Left cardiac atrium (tissue), 4 donors: Measurements from ENCODE around the gene ZPR1. TPM values are rescaled to one million over a fixed set of nuclear protein-coding genes. Genes with fewer than 3 reads are reported as not detected.
"Not testable (repeated sequence)": the region's sequence is repeated elsewhere in the genome, so short reads cannot be mapped to it uniquely, and the experiment has no call there.

Experiments
- ATAC-seq, 2 donors: fragments of 200-7000 bp; cut with Tn5 transposase; one replicate each; pipeline ENCODE4 v1.9.1; 2020; ENCODE audit warnings: mild to moderate bottlenecking in 2 of 2, moderate library complexity in 2 of 2
- DNase-seq: peaks from one replicate; pipeline ENCODE4 v3.0.0-alpha.2; 2020
- intact Hi-C, 2 donors: fragments of 100-400 bp; cut with DNase I; formaldehyde crosslinking; loops; one replicate each; pipeline versions ENCODE4 v1.14.1 to v1.15.1; 2022 to 2023
- total RNA-seq, 2 donors: library from RNA; stranded (reverse); fragmentation: NEBNext Ultra II Directional; extraction: Animal tissue kit (Norgen Biotek cat#: 25700); gene quantifications; one replicate each; pipeline ENCODE4 v1.2.1, GENCODE V29; 2021
- donor health status: DM: no; HTN: yes; CAD: no.
- donor health status: DM: no; HTN: yes; CAD: no; lungs with severe emphysema.
- donor health status: DM: yes; HTN: yes; CAD: no.
- donor health status: Dilated cardiomyopathy.

ZPR1 gene
- total RNA-seq, 2 donors from 2014 or later, result 23.0 to 33.9 TPM

- intact Hi-C loops, result no loop called here
- ATAC-seq, result no peak
- DNase-seq, result no peak
Observed at GRCh38 chr11:116826751-116827431, 39.1 kb upstream of the ZPR1 start.

- intact Hi-C loops, result no loop called here
- ATAC-seq (no peak), DNase-seq (no peak)
Observed at GRCh38 chr11:116825854-116826750, 38.3 kb upstream of the ZPR1 start.

DNA sequence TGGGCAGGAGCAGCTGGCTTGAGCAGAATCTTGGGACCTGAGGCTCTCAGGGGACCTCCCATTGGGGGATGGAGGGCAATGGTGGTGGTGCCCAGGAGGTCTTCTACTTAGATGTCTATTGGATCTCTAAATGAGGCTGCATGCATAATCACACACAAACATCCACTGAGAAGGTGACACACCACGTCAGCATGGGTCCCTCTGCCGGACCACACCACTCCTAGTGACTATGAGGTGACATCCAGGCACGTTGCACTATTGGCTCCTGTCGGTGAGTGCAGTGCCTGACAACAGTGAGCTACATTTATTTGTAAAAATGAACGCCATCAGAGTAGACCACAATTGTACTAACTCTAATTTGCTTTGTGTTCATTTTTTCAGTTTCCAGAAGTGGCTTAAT, 37.6 kb upstream of the ZPR1 start:
- no peak for DNase-seq
- intact Hi-C loops, result no loop called here
- no peak for ATAC-seq

DNA sequence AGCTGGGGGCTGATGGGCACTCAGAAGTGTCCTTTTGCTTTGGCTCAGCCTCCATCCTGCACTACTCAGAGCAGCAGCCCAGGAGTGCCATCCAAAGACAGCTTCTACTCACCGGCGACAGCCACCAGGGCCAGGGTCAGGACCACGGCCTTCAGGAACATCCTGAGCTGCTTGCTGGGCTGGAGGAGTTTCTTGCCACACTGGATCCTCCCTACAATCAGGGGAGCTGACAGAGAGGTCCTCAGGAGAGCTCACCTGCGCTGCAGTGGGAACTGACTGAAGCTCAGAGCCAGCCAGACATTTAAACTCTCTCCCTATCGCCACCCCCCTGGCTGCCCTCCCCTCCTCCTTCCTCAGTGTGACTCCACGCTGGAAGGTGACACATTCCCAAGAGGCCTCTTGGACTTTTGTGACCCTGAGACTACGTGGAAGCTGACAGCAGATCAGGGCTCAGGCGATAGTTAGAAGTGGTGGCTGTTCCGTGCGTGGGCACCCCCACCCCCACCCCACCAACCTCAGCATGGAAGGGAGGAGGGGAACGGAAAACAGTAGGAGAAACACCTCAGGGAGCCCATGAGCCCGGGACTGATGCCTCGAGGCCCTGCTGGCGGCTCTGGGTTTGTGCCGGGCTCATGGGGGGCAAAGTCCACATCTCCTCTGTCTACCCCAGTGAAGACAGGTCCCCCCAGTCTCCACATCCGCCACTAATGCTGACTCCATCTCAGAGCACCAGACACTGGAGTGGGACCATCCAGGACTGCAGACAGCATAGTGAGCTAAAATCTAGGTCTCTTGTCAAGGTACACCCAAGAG, 35.4 kb upstream of the ZPR1 start, which contains the start of gene APOA4:
Gene APOA4 (minus strand): TSS at position 274 of the 813 bp plus-strand sequence. CDS start 113 bp downstream, at position 161.
- intact Hi-C loops, result no loop called here
- no peak for DNase-seq
- peak in 1 of 2 donors; percentile 30 for ATAC-seq

- DNase-seq (no peak), ATAC-seq (peak in 1 of 2 donors; percentile 12)
- intact Hi-C loops, result no loop called here
Observed at GRCh38 chr11:116822575-116822974, 34.8 kb upstream of the ZPR1 start.

DNA sequence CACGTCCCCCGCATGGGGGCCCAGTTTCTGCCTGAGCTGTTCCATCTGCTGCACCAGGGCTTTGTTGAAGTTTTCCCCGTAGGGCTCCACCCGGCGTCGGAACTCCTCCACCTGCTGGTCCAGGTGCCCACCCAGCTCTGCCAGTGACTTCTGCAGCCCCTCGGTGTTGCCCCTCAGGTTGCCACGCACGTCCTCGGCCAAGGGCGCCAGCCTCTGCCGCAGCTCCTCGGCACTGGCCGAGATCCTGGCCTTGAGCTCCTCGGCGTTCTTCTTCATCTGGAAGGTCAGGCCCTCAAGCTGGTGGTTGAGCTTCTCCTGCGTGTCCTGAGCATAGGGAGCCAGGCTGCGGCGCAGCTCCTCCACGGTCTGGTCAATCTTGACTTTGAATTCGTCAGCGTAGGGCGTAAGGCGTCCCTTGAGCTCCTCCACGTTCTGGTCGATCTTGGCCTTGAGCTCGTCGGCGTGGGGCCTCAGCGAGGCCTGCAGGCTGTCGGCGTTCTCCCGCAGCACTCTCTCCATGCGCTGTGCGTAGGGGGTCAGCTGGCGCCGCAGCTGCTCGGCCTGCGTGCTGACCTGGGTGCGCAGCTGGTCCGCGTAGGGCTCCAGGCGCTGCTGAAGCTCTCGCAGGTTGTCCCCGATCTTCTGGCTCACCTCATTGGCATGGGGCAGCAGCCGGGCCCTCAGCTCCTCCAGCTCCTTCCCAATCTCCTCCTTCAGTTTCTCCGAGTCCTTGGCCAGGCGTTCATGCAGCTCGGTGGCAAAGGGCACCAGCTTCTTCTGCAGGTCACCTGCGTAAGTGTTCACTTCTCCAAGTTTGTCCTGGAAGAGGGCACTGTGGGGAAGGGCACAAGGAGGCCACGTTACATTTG, 33.5 kb upstream of the ZPR1 start:
- intact Hi-C loops, result no loop called here
- ATAC-seq (no peak), DNase-seq (no peak)

- intact Hi-C loops, result no loop called here
- DNase-seq, result no peak
- no peak for ATAC-seq
Observed at GRCh38 chr11:116819049-116819448, 31.2 kb upstream of the ZPR1 start.

DNA sequence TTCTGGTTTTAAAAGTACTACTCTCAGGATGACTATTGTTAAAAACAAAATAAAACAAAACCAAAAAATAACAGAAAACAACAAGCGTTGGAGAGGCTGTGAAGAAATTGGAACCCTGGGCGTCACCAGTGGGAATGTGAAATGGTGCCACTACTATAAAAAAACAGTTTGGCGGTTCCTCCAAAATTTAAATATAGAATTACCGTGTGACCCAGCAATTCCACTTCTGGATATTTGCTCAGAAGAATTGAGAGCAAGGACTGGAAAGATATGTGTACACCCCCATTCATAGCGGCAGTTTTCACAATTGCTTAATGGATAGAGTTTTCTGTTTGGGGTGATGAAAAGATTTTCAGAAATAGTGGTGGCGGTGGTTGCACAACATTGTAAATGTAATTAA, 26.7 kb upstream of the ZPR1 start:
- ATAC-seq, result no peak
- intact Hi-C loops, result no loop called here
- DNase-seq, result no peak

DNA sequence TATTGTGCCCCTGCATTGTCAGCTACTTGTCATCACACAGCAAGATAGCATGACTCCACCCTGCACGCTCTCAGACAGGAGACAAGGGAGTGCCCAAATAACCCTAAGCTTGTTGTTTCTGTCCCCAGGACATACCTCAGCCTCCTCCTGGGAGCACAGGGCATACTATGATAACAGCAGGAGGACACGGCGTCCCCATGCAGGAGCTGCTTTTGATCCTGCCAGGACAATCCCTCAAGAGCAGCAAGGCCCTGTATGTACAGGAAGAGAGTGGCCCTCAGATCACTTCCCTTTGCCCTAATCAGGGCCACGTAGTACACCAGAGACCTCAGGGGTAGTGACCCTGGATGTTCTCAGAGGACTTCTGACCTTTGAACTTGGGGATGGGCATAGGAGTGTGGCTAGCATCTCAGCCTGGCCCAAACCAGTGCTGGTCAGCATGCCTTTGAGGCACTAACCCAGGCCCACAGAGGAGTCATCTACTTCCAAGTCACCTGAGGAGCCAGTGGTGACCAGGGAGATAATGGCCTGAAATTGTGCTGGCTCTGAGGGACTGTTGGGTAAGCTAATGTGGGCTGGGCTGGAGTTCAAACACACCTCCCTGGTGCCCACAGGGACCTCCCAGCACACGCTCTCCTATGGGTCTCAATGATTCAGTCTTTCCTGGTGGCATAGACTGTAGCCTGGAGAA, 26.1 kb upstream of the ZPR1 start:
- DNase-seq (no peak), ATAC-seq (peak in 1 of 2 donors; percentile 38)
- intact Hi-C loops, result no loop called here

GRCh38 chr11:116813170-116813569, 25.3 kb upstream of the ZPR1 start:
- intact Hi-C loops, result no loop called here
- no peak for ATAC-seq

GRCh38 chr11:116812109-116812508, 24.3 kb upstream of the ZPR1 start:
- intact Hi-C loops, result no loop called here
- DNase-seq (no peak), ATAC-seq (no peak)

More at GRCh38 chr11:116813170-116813569, 25.3 kb upstream of the ZPR1 start:
- DNase-seq, result no peak

GRCh38 chr11:116811194-116811593, 23.4 kb upstream of the ZPR1 start:
- ATAC-seq (no peak), DNase-seq (no peak)
- intact Hi-C loops, result no loop called here

GRCh38 chr11:116808262-116809175, 20.7 kb upstream of the ZPR1 start:
- DNase-seq (no peak), ATAC-seq (no peak)
- intact Hi-C loops, result no loop called here

- intact Hi-C loops, result no loop called here
- ATAC-seq (no peak), DNase-seq (no peak)
Observed at GRCh38 chr11:116807601-116808261, 19.9 kb upstream of the ZPR1 start.

GRCh38 chr11:116804001-116804400, 16.2 kb upstream of the ZPR1 start:
- intact Hi-C loops, result no loop called here
- ATAC-seq (no peak), DNase-seq (no peak)

DNA sequence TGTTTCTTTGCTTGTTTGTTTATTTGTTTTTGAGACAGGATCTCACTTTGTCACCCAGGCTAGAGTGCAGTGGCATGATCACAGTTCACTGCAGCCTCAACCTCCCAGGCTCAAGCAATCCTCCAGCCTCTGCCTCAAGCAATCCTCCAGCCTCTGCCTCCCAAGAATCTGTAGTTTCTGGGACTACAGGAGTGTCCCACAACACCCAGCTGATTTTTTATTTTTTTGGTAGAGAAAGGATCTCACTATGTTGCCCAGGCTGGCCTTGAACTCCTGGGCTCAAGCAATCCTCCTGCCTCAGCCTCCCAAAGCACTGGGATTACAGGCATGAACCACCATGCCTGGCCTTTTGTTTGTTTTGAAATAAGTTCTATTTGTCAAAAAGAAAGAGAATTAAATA, 13.8 kb upstream of the ZPR1 start:
- ATAC-seq, DNase-seq, intact Hi-C loops: not testable (repeated sequence)

GRCh38 chr11:116800610-116801009, 12.8 kb upstream of the ZPR1 start:
- DNase-seq, result no peak

More at GRCh38 chr11:116800610-116801009, 12.8 kb upstream of the ZPR1 start:
- no peak for ATAC-seq
- intact Hi-C loops, result no loop called here
